Gastroesophageal sphincter (tissue), 4 donors: ENCODE data around the gene DDX42. TPM values are rescaled to one million over a fixed set of nuclear protein-coding genes. Genes with fewer than 3 reads are reported as not detected.

Experiments
- ATAC-seq: fragments of 150-250 bp; one replicate; pipeline ENCODE4 v1.9.1; 2016; ENCODE audit warnings: mild to moderate bottlenecking, moderate library complexity
- H3K27ac ChIP-seq, 4 donors: fragments of 200-600 bp; sonication (generic) in 3 of 4; 1 replicate in 3 of 4; 2 replicates in 1 of 4; pipeline ENCODE4 v1.5.1; 2016 to 2019
- H3K27me3 ChIP-seq: fragments of 200-600 bp; sonication (generic); one replicate; pipeline ENCODE4 v1.5.1; 2019
- H3K36me3 ChIP-seq, 2 donors: fragments of 200-600 bp; sonication (generic); one replicate each; pipeline ENCODE4 v1.5.1; 2019; ENCODE audit warnings: control low read depth in 1 of 2
- H3K4me1 ChIP-seq, 3 donors: fragments of 200-600 bp; sonication (generic); 1 replicate in 2 of 3; 2 replicates in 1 of 3; pipeline ENCODE4 v1.5.1; 2016 to 2019; ENCODE audit warnings: control low read depth in 2 of 3
- H3K4me3 ChIP-seq, 2 donors: fragments of 200-600 bp; sonication (generic); one replicate each; pipeline ENCODE4 v1.5.1; 2019; ENCODE audit warnings: mild to moderate bottlenecking in 1 of 2, moderate library complexity in 1 of 2
- H3K9me3 ChIP-seq, 3 donors: fragments of 200-600 bp; sonication (generic); one replicate each; pipeline ENCODE4 v1.5.1; 2017 to 2019; ENCODE audit warnings: control low read depth in 2 of 3
- EP300 ChIP-seq: sonication (generic); formaldehyde crosslinking; IDR thresholded peaks from one replicate; pipeline ENCODE4 v1.6.1; 2017; ENCODE audit warnings: antibody characterized with exemption, mild to moderate bottlenecking
- POLR2A ChIP-seq, 2 donors: fragments of 450-650 bp; IDR thresholded peaks; one replicate each; pipeline ENCODE4 v1.6.1; 2017; ENCODE audit warnings: antibody characterized with exemption in 2 of 2, mild to moderate bottlenecking in 2 of 2, moderate library complexity in 1 of 2
- POLR2AphosphoS5 ChIP-seq: sonication (generic); formaldehyde crosslinking; IDR thresholded peaks from one replicate; pipeline ENCODE4 v1.6.1; 2017; ENCODE audit warnings: antibody characterized with exemption
- WGBS, 2 donors: methylation state at CpG; one replicate each; pipeline ENCODE4 v1.1.5; 2018; ENCODE audit warnings: low coverage in 1 of 2; 5-methylcytosine and 5-hydroxymethylcytosine counted together
- total RNA-seq, 4 donors: library from RNA; depleted of rRNA; stranded (reverse); fragments of >200 nt; gene quantifications; one replicate each; pipeline ENCODE4 v1.1.0, GENCODE V29; 2016
- TF ChIP-seq, protein P1 (sequence below), 4 experiments: fragments of 200-600 bp in 2 of 4; fragments of 450-650 bp in 2 of 4; sonication (generic) in 1 of 4; IDR thresholded peaks; one replicate each; pipeline ENCODE4 v1.5.1; 2017 to 2019; ENCODE audit warnings: antibody characterized with exemption in 4 of 4, mild to moderate bottlenecking in 2 of 4, moderate library complexity in 2 of 4

Gene DDX42
- total RNA-seq, 4 donors from 2014 or later = 66.6 to 126 (median 98.8) TPM

DNA sequence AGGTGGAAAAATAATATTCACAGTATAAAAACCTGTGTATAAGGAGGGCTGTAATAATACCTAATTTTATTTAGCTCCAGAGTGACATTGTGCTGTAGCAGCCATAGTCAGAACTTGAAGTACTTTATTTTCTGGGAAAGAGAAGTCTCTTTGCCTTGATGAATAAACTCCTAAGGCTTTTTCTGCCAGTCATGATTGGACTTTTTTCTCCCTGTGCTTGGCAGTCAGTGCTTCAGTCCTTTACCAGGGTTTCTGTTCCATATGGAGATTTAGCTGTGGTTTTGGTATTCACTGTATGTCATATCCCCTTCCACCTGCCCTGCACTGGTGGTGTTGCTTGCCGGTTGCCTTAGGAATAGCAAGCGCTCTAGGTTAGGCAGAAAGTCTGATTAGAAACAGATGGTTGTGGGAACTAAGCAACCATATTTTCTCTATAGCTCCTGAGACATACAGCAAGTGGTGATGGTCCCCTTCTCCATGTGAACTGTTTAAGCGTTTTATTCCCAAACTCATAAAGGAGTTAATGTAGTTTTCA, 24.7 kb downstream of the DDX42 start:
- H3K9me3 ChIP-seq = no peaks in the 10 kb centered on the region
- ATAC-seq = no peak
- 67 to 92% methylated on average over 1 to 3 of the region's 3 CpGs for WGBS, 2 donors
- H3K36me3 ChIP-seq = peaks cover 6 to 100% of the 10 kb centered on the region in 2 donors
- H3K4me1 ChIP-seq = no peaks in the 10 kb centered on the region
- H3K27ac ChIP-seq = no peak overlapping the region
- TF ChIP-seq POLR2AphosphoS5 = no peak
- H3K4me3 ChIP-seq = no peak overlapping the region
- no peaks in the 10 kb centered on the region for H3K27me3 ChIP-seq

DNA sequence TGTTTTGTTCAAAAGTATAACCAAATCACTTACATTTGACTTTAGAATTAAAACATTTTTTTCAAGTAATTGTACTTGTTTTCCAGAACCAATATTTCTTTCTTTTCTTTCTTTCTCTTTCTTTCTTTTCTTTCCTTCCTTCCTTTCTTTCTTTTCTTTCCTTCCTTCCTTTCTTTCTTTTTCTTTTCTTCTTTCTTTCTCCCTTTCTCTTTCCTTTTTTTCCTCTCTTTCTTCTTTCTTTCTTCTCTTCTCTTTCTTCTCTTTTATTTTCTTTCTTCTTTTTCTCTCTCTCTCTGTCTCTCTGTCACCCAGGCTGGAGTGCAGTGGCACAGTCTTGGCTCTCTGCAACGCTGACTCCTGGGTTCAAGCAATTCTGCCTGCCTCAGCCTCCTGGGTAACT, 26.8 kb downstream of the DDX42 start:
- TF ChIP-seq EP300 = no peak
- no peak for TF ChIP-seq POLR2A (IDR thresholded peaks at IDR 0.05)
- TF ChIP-seq, protein P1, sequence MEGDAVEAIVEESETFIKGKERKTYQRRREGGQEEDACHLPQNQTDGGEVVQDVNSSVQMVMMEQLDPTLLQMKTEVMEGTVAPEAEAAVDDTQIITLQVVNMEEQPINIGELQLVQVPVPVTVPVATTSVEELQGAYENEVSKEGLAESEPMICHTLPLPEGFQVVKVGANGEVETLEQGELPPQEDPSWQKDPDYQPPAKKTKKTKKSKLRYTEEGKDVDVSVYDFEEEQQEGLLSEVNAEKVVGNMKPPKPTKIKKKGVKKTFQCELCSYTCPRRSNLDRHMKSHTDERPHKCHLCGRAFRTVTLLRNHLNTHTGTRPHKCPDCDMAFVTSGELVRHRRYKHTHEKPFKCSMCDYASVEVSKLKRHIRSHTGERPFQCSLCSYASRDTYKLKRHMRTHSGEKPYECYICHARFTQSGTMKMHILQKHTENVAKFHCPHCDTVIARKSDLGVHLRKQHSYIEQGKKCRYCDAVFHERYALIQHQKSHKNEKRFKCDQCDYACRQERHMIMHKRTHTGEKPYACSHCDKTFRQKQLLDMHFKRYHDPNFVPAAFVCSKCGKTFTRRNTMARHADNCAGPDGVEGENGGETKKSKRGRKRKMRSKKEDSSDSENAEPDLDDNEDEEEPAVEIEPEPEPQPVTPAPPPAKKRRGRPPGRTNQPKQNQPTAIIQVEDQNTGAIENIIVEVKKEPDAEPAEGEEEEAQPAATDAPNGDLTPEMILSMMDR (IDR thresholded peaks at IDR 0.05) = no peak
- no peak for TF ChIP-seq POLR2AphosphoS5
- 91 to 100% methylated on average over 1 of the region's 1 CpG for WGBS, 2 donors

DNA sequence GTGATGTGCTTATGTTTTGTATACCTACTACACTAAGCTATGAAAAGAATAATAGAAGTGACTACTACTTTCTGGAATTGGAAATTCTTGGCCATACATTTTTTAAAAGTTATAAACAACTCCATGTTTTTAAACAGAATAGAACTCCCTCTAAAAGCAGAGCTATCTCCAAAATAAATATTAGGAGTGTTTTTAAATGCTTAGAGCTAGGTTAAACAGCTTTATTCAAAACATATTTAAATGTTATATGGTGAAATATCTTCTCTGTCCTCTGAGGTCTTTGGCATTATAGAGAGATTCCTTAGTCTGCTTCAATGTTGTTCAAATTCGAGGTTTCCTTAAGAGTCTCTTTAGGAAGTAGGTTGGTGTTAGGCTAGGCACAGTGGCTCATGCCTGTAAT, 30.4 kb downstream of the DDX42 start:
- TF ChIP-seq POLR2A (IDR thresholded peaks at IDR 0.05) (no peak), POLR2AphosphoS5 (no peak), EP300 (no peak)
- TF ChIP-seq, protein P1 (IDR thresholded peaks at IDR 0.05) = no peak
- Histone ChIP-seq H3K4me3 (no peak overlapping the region), H3K9me3 (no peaks in the 10 kb centered on the region), H3K4me1 (no peaks in the 10 kb centered on the region), H3K36me3 (peaks cover 11 to 100% of the 10 kb centered on the region in 2 donors), H3K27me3 (no peaks in the 10 kb centered on the region), H3K27ac (no peak overlapping the region)
- no peak for ATAC-seq
- 100% methylated on average over 1 of the region's 1 CpG for WGBS, 2 donors

More for the DNA sequence above, 26.8 kb downstream of the DDX42 start:
- Histone ChIP-seq H3K27ac (no peak overlapping the region), H3K9me3 (no peaks in the 10 kb centered on the region), H3K36me3 (peaks cover 9 to 100% of the 10 kb centered on the region in 2 donors), H3K27me3 (no peaks in the 10 kb centered on the region), H3K4me3 (no peak overlapping the region), H3K4me1 (no peaks in the 10 kb centered on the region)
- no peak for ATAC-seq

DNA sequence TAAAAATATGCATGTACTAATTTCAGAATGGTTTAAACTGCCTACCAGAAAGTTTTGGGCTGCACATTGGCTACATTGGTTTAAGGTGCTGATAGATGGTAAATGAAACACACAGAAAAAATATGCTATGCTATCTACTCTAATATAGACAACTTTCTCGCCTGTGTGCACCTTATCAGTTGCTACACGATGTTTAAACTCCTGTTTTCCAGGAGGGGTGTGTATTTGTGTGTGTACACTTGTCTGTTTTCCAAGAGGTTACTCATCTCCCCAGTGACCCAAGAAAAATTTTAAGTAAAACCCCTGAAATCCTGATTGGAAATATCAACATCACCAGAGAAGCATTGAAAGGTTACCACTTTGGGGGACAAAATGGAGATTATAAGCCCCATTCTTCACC, 31.6 kb downstream of the DDX42 start:
- Histone ChIP-seq H3K27ac (no peak overlapping the region), H3K4me3 (no peak overlapping the region), H3K36me3 (peaks cover 11 to 100% of the 10 kb centered on the region in 2 donors), H3K9me3 (no peaks in the 10 kb centered on the region), H3K27me3 (no peaks in the 10 kb centered on the region), H3K4me1 (no peaks in the 10 kb centered on the region)
- WGBS, 2 donors = 51 to 96% methylated on average over 2 of the region's 2 CpGs
- TF ChIP-seq POLR2A (IDR thresholded peaks at IDR 0.05) = no peak
- TF ChIP-seq, protein P1 (IDR thresholded peaks at IDR 0.05) = no peak
- TF ChIP-seq POLR2AphosphoS5 = no peak
- no peak for TF ChIP-seq EP300
- ATAC-seq = no peak

DNA sequence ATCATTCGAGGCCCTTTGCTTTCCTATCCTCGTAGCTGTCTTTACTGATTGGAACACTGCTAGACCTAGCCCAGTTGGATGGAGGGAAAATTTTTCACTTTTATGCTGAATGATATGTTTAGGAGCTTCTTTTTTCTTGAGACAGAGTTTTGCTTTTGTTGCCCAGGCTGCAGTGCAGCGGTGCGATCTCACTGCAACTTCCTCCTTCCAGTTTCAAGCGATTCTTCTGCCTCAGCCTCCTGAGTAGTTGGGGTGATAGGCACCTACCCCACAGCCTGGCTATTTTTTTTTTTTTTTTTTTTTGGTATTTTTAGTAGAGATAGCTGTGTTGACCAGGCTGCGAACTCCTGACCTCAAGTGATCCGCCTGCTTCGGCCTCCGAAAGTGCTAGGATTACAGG, 36.0 kb downstream of the DDX42 start:
- peaks cover 18 to 100% of the 10 kb centered on the region in 2 donors for H3K36me3 ChIP-seq
- H3K27me3 ChIP-seq = no peaks in the 10 kb centered on the region

More for the DNA sequence above, 36.0 kb downstream of the DDX42 start:
- Histone ChIP-seq H3K27ac (no peak overlapping the region), H3K4me1 (no peaks in the 10 kb centered on the region), H3K4me3 (no peak overlapping the region), H3K9me3 (no peaks in the 10 kb centered on the region)
- ATAC-seq = no peak
- TF ChIP-seq POLR2A (IDR thresholded peaks at IDR 0.05) (no peak), EP300 (no peak), POLR2AphosphoS5 (no peak)
- TF ChIP-seq, protein P1 (IDR thresholded peaks at IDR 0.05) = no peak
- WGBS, 2 donors = 86% methylated on average over 9 of the region's 9 CpGs
